NCI-H1436 (cell line): ENCODE results near the gene MFSD12.

Source experiments
- DNase-seq: peaks from one replicate; lab custom pipeline; 2025; lab: John Stamatoyannopoulos, UW

MFSD12 gene

GRCh38 chr19:3506384-3507340 is 50.7 kb downstream of the MFSD12 start:
- DNase-seq: no peak

GRCh38 chr19:3505598-3506383 is 51.6 kb downstream of the MFSD12 start, which contains the start of gene FZR1:
TSS of gene FZR1 (plus strand) at chr19:3506311. CDS start at chr19:3522990, 16,679 bp downstream.
- peak; percentile 99 for DNase-seq

GRCh38 chr19:3504735-3505134 is 52.7 kb downstream of the MFSD12 start:
- DNase-seq: no peak

- DNase-seq: no peak
Measured at GRCh38 chr19:3503036-3503572, 54.3 kb downstream of the MFSD12 start.

GRCh38 chr19:3501780-3502179 is 55.6 kb downstream of the MFSD12 start:
- no peak for DNase-seq

- peak; percentile 94 for DNase-seq
Measured at GRCh38 chr19:3500429-3501101, 56.8 kb downstream of the MFSD12 start, which contains the start of gene DOHH. TSS of gene DOHH (minus strand) at chr19:3500674. CDS start at chr19:3496814, 3,860 bp downstream.

- DNase-seq: no peak
Measured at GRCh38 chr19:3499738-3500428, 57.5 kb downstream of the MFSD12 start.

GRCh38 chr19:3497757-3498520 is 59.4 kb downstream of the MFSD12 start:
- DNase-seq: no peak

- DNase-seq: no peak
Measured at GRCh38 chr19:3496392-3497273, 60.8 kb downstream of the MFSD12 start.

GRCh38 chr19:3494559-3494958 is 62.8 kb downstream of the MFSD12 start:
- DNase-seq: no peak
